ENCODE data around the gene SVBP. TPM values are rescaled to one million over a fixed set of nuclear protein-coding genes. Genes with fewer than 3 reads are reported as not detected.
"Not testable (repeated sequence)": the region's sequence is repeated elsewhere in the genome, so short reads cannot be mapped to it uniquely, and the experiment has no call there.

Gene SVBP
- total RNA-seq, 1 experiment from 2014 or later: 35.4 TPM

GRCh38 chr1:42841440-42842147 lies 24.4 kb upstream of the SVBP start:
- no peak for DNase-seq (ENCODE audit: low read depth)

- peak; percentile 57 for DNase-seq (ENCODE audit: low read depth)
Measured at GRCh38 chr1:42841010-42841409, 23.8 kb upstream of the SVBP start.

DNA sequence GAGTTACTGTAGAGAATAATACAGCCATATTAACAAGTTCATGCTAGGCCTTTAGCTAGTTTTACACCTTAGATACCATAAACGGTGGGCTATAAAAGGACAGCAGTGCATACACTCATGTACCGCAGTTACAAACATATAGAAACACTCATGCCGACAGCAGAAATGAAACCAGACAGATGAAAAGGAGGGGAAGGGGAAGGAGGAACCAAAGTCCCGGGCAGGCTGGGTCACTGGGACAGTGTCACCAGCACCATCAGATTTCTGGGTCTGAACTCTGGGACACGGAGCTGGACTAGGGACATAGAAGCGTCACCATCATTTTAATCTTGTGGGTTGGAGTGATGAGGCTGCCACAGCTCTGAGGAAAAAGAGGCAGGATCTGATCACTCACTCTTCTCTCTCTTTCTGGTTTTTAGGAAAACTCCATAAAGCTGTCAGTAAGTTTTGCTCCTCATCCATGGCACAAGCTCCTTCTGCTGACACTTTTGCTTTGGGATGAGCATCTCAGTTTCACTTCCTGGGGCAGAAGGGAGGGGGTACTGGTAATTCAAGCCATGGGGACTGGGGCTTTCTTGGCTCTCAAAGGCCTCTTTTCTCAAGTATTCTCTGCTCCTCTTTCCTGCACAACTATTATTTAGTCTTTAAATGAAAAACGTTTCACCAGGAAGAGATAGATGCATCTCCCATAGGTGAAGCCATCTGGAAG lies 21.4 kb upstream of the SVBP start:
- no peak for DNase-seq (ENCODE audit: low read depth)

DNA sequence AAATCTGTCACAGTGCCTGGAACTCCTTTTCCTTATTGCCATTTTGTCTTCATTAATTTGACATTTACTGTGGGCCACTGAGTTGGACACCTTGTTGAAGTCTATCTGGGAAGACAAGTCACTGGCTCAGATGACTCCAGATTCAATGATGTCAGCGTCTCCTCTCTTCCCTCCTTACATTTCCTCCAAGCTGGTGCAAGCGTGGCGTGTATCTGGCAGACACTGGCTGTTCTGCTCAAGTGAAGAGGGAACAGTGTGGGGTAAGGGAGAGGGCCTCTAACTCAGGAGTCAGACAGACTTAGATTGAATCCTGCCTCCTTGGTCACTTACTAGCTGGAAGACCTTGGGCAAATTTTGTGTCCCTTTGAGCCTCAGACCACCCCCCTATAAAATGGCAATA lies 20.5 kb upstream of the SVBP start:
- no peak for DNase-seq (ENCODE audit: low read depth)

DNA sequence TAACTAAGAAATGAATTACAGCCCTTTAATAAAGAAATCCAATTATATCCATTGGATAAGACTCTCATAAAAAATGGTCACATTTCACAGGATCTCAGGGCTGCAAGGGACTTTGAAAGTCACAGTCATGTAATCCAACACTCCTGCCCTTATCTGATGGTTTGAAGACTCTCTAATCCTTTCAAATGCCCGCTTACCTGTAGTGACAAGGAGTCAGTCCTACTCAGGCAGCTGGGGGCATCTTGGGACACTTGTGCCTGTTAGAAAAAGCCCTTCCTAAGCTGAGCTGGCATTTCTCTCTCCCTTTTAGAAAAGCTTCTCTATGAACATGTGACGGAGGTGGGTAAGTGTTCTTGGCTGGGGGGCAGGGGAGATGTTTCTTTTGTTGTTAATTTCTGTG lies 18.2 kb upstream of the SVBP start:
- no peak for DNase-seq (ENCODE audit: low read depth)

GRCh38 chr1:42834803-42835202 lies 17.6 kb upstream of the SVBP start:
- no peak for DNase-seq (ENCODE audit: low read depth)

DNA sequence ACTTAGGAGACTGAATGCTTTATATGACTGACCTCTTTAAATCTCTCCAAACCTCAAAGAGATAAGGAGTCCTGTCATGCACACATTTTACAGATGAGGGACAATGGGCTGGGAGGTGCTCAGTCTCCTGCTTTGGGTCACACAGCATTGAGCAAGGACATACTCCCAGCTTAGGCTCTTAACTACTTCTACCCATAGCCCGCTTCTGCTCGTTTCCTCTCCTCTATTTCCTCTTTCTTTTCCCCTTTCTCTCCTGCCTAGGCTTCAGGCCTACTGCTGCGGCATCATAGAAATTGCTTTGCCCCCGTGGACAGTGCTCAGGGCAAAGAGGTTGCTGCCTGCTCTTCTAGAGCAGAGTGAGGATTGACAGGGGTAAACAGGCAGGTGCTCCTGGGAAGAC lies 16.8 kb upstream of the SVBP start:
- DNase-seq (ENCODE audit: low read depth): no peak

DNA sequence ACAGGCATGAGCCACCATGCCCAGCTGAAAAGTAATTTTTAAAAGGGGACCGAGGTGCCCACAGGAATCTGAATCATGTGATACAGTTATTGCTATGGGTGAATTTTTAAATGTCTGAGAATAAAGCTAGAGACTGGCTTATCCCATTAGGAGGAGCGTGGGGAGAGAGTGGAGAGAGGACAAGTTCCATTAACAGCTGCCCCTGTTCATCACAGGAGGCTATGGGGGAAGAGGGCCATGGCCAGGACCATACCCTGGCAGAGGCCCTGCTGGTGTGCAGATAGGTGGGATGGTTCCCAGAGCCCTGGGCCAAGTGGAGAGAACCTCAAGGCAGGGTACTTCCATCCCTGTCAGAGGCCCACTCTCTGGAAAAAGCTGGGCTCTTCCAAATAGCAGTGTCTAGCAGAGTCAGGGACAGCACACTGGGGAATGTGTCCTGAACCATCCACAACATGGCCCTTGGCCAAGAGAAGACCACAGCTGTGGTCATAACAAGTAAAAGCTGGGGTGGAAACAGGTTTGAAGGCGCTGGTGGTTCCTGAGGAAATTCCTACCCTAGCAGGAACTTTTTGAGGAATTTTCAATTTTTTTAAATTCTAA lies 15.5 kb upstream of the SVBP start:
- no peak for DNase-seq (ENCODE audit: low read depth)

GRCh38 chr1:42831273-42831672 lies 14.1 kb upstream of the SVBP start:
- DNase-seq (ENCODE audit: low read depth): no peak

GRCh38 chr1:42830631-42831030 lies 13.4 kb upstream of the SVBP start:
- DNase-seq (ENCODE audit: low read depth): no peak

DNA sequence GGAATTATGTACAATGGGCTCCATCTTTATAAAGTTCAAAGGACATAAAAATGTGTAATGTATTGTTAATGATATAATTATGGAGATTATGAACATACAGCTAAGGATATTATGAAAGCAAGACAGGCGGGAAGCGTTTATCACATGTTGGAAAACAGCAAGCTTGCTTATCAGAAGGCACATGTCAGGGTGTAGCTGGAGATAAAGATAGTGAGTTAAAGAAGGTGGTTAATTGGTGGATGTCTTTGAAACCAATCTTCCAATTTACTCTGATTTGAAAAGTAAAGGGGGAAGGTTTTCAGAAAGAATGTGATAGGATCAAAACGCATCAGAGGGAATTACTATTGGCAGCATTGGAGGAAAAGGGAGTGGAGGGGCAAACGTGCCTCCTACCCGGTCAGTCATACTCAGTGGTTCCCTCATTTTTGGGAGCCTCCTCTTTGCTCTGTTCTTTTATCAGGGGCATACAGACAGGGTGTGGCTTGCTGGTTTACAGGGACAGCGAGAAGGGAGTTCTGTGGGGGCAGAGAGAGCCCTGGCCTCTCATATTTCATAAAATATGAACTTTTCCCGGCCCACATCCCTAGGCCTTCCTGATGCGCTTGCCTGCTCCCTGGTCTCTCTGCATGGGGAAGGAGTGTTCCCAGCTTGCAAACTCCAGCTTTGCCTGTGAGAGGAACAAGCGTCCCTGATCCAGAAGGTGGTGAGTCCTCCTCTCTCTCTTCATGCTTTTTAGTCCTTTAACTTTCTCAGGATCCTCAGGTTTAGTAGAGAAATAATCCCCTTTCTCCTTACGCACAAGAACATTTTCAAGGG lies 8.0 kb upstream of the SVBP start:
- no peak for DNase-seq (ENCODE audit: low read depth)

DNA sequence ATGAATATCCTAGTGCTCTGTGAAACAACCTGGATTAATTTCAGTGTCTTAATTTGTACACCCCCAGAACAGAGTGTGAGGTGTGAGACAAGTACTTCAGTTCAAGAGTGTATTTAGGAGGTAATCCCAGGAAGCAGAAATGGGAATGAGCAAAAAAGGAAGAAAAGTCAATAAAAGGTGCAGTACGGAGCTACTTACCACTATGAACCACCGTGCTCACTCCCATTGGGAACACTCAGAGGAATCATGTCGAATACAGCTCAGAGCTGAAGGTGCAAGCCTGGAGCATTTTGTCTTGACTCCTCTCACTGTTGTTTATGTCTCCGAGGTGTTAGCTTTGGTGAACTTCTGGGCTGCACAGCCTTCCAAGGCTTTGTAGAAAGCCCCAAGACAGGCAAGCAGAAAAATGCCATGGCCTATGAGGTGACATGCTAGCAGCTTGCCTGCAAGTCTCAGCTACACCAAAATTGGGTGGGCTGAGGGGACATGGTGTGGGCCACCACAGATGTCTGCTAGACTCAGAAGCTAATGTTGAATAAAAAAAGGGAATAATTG lies 7.4 kb upstream of the SVBP start:
- no peak for DNase-seq (ENCODE audit: low read depth)

DNA sequence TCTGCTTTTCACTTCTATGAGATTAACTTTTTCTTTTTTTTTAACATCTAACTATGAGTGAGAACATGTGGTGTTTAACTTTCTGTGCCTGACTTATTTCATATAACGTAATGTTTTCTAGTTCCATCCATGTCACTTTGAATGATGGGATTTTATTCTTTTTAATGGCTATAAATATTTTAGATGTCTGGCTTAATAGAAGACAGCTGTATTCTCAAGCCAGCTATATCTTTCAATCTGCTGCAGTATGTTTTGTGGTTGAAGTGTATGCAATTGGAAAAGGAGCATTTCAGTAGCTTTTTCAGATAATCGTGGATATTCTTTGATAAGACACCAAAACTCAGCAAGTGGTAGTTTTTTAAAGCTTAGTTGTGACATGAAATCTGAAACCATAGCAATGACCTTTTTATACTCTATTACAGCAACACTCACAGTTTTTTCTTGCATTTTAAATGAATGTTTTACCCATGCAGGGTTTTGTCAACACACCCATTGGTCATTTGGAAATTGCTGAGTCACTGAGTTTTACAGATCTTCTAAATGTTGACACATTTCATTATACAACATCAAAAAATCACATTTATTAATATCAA lies 5.7 kb upstream of the SVBP start:
- peak; percentile 53 for DNase-seq (ENCODE audit: low read depth)

GRCh38 chr1:42821690-42822089 lies 4.5 kb upstream of the SVBP start:
- no peak for DNase-seq (ENCODE audit: low read depth)

DNA sequence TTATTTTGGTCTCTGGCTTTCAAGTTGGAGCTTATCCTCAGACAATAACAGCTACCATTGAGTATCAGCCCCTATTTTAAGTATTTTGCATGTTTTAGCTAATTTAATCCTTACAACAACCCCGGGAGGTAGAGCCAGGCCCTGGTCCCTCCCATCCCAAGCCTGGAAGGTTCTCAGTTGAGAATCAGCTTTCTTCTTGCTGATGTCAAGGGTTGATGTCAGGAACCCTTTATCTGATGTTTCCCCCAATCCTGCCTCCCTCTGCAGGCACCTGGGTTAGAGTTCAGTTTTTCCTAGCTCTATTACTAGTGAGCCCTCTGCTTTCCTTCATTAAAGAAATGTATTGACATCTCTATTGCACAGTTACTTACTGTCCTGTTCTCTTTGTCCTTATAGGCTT lies 3.6 kb upstream of the SVBP start:
- DNase-seq (ENCODE audit: low read depth): no peak

DNA sequence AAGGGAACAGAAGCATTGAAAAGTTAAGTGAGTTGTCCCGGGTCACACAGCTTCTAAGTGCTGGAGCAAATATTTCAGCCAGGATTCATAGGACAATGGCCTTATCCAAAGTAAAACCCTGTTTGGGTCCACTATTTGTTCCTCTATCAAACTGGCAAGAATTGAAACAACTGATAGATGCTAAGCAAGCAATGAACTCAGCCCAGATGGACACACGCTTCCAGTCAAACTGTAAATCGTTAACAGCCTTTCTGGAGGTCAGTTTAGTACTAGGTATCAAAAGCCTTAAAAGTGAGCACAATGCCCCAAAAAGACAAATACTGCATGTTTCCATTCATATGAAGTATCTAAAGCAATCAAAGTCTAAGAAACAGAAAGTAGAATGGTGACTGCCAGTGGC lies 779 bp upstream of the SVBP start:
- DNase-seq (ENCODE audit: low read depth): no peak

- no peak for DNase-seq (ENCODE audit: low read depth)
Measured at GRCh38 chr1:42817440-42817767, 207 bp upstream of the SVBP start.

DNA sequence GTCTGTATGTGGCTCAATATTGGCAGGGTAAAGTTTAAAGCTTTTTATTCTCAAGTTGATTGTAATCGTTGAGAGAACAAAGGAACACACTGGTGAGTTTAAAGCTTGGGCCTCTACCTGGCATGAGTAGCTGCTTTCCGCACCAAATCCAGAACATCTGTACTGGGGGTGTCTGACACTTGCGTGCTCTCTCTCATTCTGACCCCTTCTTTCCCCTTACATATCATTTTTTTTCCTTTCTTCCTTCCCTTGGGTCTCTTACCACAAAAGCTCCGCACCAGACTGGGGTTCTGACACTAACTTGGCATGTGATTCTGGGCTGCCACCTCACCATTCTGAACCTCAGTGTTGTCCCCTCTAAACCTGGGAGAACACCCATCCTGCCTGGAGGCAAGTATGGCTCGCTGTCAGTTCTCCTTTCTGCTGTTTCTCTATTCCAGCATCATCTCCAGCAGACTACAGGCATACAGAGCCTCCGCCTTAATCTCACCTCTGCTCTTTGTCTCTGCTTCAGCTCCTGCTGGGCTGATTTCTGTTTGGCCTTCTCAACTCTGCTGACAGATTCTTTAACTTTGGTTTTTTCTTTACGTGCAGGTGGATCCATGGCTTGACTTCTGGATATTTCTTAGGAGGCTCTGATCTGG lies 1.1 kb downstream of the SVBP start:
- peak; percentile 29 for DNase-seq (ENCODE audit: low read depth)

DNA sequence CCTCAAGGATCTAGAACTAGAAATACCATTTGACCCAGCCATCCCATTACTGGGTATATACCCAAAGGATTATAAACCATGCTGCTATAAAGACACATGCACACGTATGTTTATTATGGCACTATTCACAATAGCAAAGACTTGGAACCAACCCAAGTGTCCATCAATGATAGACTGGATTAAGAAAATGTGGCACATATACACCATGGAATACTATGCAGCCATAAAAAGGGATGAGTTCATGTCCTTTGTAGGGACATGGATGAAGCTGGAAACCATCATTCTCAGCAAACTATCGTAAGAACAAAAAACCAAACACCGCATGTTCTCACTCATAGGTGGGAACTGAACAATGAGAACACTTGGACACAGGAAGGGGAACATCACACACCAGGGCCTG lies 2.4 kb downstream of the SVBP start:
- DNase-seq (ENCODE audit: low read depth): not testable (repeated sequence)

DNA sequence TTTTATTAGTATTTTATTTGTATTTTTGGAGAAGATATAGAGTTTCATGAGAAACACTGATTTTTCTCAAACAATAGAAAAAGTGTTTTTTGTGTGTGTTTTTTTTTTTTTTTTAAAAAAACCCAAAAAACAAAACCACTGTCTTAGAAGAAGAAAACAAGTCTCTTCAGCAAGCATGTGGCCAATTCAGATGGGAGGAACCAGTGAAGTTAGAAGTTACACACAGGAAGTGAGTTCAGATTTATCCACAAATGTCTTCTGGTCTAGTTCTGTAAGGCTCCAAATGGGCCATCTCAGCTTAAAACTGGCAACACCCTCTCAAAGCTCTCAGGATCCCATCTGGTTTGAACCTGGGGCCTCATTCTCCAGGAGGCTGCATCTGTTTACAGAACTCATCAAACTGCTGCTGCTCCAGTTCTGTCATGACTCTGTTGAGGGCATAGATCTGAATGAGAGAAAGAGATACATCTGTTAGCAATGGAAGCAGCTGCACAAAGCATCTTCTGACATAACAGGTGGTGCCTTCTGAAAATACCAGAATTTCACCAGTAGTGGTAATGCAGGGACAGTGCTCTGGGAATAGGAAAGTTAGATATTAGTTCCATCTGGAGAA lies 10.0 kb downstream of the SVBP start:
- no peak for DNase-seq (ENCODE audit: low read depth)

GRCh38 chr1:42806593-42806992 lies 10.6 kb downstream of the SVBP start:
- no peak for DNase-seq (ENCODE audit: low read depth)

All from M059J (cell line).